GM12878 (cell line): ENCODE results near the gene PSMD10. TPM values are rescaled to one million over a fixed set of nuclear protein-coding genes. Genes with fewer than 3 reads are reported as not detected.

Source experiments
- ATAC-seq: fragments of 200-7000 bp; cut with Tn5 transposase; 3 replicates; pipeline ENCODE4 v1.9.1; 2020; ENCODE audit warnings: mild to moderate bottlenecking, moderate library complexity
- Bru-seq: library from RNA; stranded (reverse); fragments of 400-500 nt; gene quantifications from one replicate; lab custom pipeline; 2021; lab: Mats Ljungman, UMichigan
- BruChase-seq, 2 experiments: library from RNA; stranded (reverse); fragments of 400-500 nt; gene quantifications; one replicate each; lab custom pipeline; 2021; lab: Mats Ljungman, UMichigan
- BruUV-seq: library from RNA; stranded (reverse); fragments of 400-500 nt; replicated peaks from 2 replicates; lab custom pipeline; 2021; lab: Mats Ljungman, UMichigan
- CTCF ChIA-PET: fragments of 300-600 bp; sonication (Branson Sonifier 250); formaldehyde crosslinking; extraction: SDS; loops from one replicate; lab custom pipeline; 2021; ENCODE audit warnings: inconsistent platforms; lab: Yijun Ruan, JAX
- POLR2A ChIA-PET: fragments of 350-600 bp; formaldehyde crosslinking; extraction: SDS; loops from one replicate; lab custom pipeline; 2021; ENCODE audit warnings: inconsistent platforms; lab: Charles Lee
- RAD21 ChIA-PET: fragments of 300-600 bp; sonication (Branson Sonifier 250); formaldehyde crosslinking; loops from one replicate; lab custom pipeline; 2023; ENCODE audit warnings: antibody characterized with exemption; ENCODE audit not compliant: unreplicated experiment; lab: Charles Lee
- SMC1A ChIA-PET: fragments of 300-600 bp; sonication (Branson Sonifier 250); formaldehyde crosslinking; loops from one replicate; lab custom pipeline; 2023; ENCODE audit not compliant: unreplicated experiment, uncharacterized antibody; lab: Charles Lee
- DNase-seq: peaks from one replicate; pipeline ENCODE4 v3.0.0-alpha.2; 2011; ENCODE audit warnings: low read depth, low spot score
- FAIRE-seq: peaks from 3 replicates; lab custom pipeline; 2011; peaks lifted over from hg19 to GRCh38; lab: Jason Lieb, UNC
- H2AFZ ChIP-seq: 2 replicates; pipeline ENCODE4 v1.6.0; 2011; ENCODE audit warnings: low read depth, low read length, control low read depth; ENCODE audit not compliant: control insufficient read depth
- H3K27ac ChIP-seq: 2 replicates; pipeline ENCODE4 v1.5.1; 2011; ENCODE audit warnings: control low read depth; ENCODE audit not compliant: control insufficient read depth, insufficient read depth
- H3K27me3 ChIP-seq, 2 experiments: replicated peaks in 1 of 2; 2 replicates each; pipeline versions ENCODE4 v1.6.0 to v1.6.1; 2011; ENCODE audit warnings: low read length in 1 of 2; ENCODE audit not compliant: control insufficient read depth in 2 of 2, insufficient read depth in 2 of 2
- H3K36me3 ChIP-seq, 2 experiments: 2 replicates each; pipeline ENCODE4 v1.5.1; 2011; ENCODE audit warnings: low read length in 1 of 2; ENCODE audit not compliant: control insufficient read depth in 2 of 2, insufficient read depth in 2 of 2
- H3K4me1 ChIP-seq: 2 replicates; pipeline ENCODE4 v1.6.1; 2011; ENCODE audit warnings: mild to moderate bottlenecking, low read length, moderate library complexity, mixed read lengths; ENCODE audit not compliant: control insufficient read depth, insufficient read depth
- H3K4me2 ChIP-seq: 2 replicates; pipeline ENCODE4 v1.6.0; 2011; ENCODE audit warnings: control low read depth; ENCODE audit not compliant: control insufficient read depth, insufficient read depth
- H3K4me3 ChIP-seq: fragments of 200-600 bp; sonication (generic); 2 replicates; pipeline ENCODE4 v1.5.1; 2016
- H3K79me2 ChIP-seq: 2 replicates; pipeline ENCODE4 v1.6.0; 2011; ENCODE audit warnings: low read length; ENCODE audit not compliant: control insufficient read depth, insufficient read depth
- H3K9ac ChIP-seq: 2 replicates; pipeline ENCODE4 v1.8.0; 2011; ENCODE audit warnings: low read length, control low read depth, mixed read lengths; ENCODE audit not compliant: control insufficient read depth, insufficient read depth
- H3K9me3 ChIP-seq: replicated peaks from 3 replicates; pipeline ENCODE4 v1.5.1; 2011; ENCODE audit warnings: mild to moderate bottlenecking, low read length; ENCODE audit not compliant: control insufficient read depth, insufficient read depth
- H4K20me1 ChIP-seq: 2 replicates; pipeline ENCODE4 v1.6.0; 2011; ENCODE audit not compliant: control insufficient read depth, insufficient read depth
- CBX5 ChIP-seq: sonication (generic); IDR thresholded peaks from 2 replicates; pipeline ENCODE4 v1.6.1; 2016; ENCODE audit warnings: low read depth, moderate library complexity, mild to moderate bottlenecking, inconsistent platforms
- CHD2 ChIP-seq: IDR thresholded peaks from 2 replicates; pipeline ENCODE4 v1.6.1; 2011; ENCODE audit warnings: low read depth, low read length, improper control_type of control experiment, borderline replicate concordance
- E2F4 ChIP-seq: IDR thresholded peaks from 2 replicates; pipeline ENCODE4 v1.6.1; 2012; ENCODE audit warnings: low read depth, low read length, improper control_type of control experiment
- EP300 ChIP-seq, 2 experiments: fragments of 150-350 bp in 1 of 2; IDR thresholded peaks; 2 replicates each; pipeline ENCODE4 v1.6.1; 2011 to 2012; ENCODE audit warnings: low read depth in 2 of 2, low read length in 2 of 2, borderline replicate concordance in 1 of 2, improper control_type of control experiment in 1 of 2, inconsistent platforms in 1 of 2; ENCODE audit not compliant: control insufficient read depth in 1 of 2
- FOXM1 ChIP-seq: IDR thresholded peaks from 2 replicates; pipeline ENCODE4 v1.6.1; 2012; ENCODE audit warnings: low read depth, mild to moderate bottlenecking, inconsistent platforms, low read length, moderate library complexity
- MTA2 ChIP-seq: fragments of 450-650 bp; IDR thresholded peaks from 2 replicates; pipeline ENCODE4 v1.6.1; 2016; ENCODE audit warnings: low read depth, mild to moderate bottlenecking, moderate library complexity
- MYC ChIP-seq: IDR thresholded peaks from 2 replicates; pipeline ENCODE4 v1.6.1; 2011; ENCODE audit warnings: mild to moderate bottlenecking, low read length, moderate library complexity, inconsistent platforms; ENCODE audit not compliant: insufficient read depth, insufficient replicate concordance, insufficient read length, severe bottlenecking
- TARDBP ChIP-seq: IDR thresholded peaks from 2 replicates; pipeline ENCODE4 v1.6.1; 2016; ENCODE audit warnings: borderline replicate concordance
- USF2 ChIP-seq: IDR thresholded peaks from 2 replicates; pipeline ENCODE4 v1.6.1; 2011; ENCODE audit warnings: low read depth, low read length, improper control_type of control experiment, borderline replicate concordance
- ZBTB40 ChIP-seq: fragments of 450-650 bp; IDR thresholded peaks from 2 replicates; pipeline ENCODE4 v1.6.1; 2016; ENCODE audit warnings: mild to moderate bottlenecking, moderate library complexity, borderline replicate concordance
- WGBS: methylation state at CpG from one replicate; pipeline ENCODE4 v1.1.6; 2016; ENCODE audit warnings: low lambda C conversion rate; ENCODE audit not compliant: insufficient replicate concordance, insufficient coverage; ENCODE audit errors: missing lambda C conversion rate; 5-methylcytosine and 5-hydroxymethylcytosine counted together
- in situ Hi-C: fragments of 300-500 bp; cut with MboI; formaldehyde crosslinking; loops from 9 replicates; pipeline ENCODE4 v1.14.3; 2018; ENCODE audit warnings: mixed read lengths
- intact Hi-C: fragments of 100-400 bp; cut with micrococcal nuclease; formaldehyde crosslinking; loops from one replicate; pipeline ENCODE4 v1.14.2; 2022; ENCODE audit not compliant: unreplicated experiment
- long read RNA-seq, 2 experiments: library from polyadenylated mRNA; unstranded; transcript quantifications; one replicate each; pipeline ENCODE4 v2.0.0, GENCODE V29; 2019 to 2020
- polyA minus RNA-seq, 3 experiments: library from RNA; depleted of rRNA, polyadenylated mRNA; stranded (reverse); fragments of >200 nt; gene quantifications; 2 replicates each; pipeline ENCODE4 v1.2.3, GENCODE V29; 2011
- polyA plus RNA-seq, 11 experiments: library from polyadenylated mRNA; depleted of rRNA in 4 of 11; unstranded in 6 of 11; stranded (reverse) in 5 of 11; fragments of >200 nt; fragmentation: Nextera tagmentation in 4 of 11; fragmentation: Illumina TruSeq in 1 of 11; extraction: Ambion mirVana in 4 of 11; extraction: Trizol in 1 of 11; gene quantifications; 1 replicate in 1 of 11; 2 replicates in 10 of 11; pipeline versions ENCODE4 v1.2.1 to v1.2.3, GENCODE V29; 2011 to 2016; ENCODE audit warnings: inconsistent platforms in 2 of 11, missing spikeins in 2 of 11, low read depth in 1 of 11
- total RNA-seq, 4 experiments: library from RNA; depleted of rRNA in 3 of 4; stranded (reverse); fragments of >200 nt in 3 of 4; fragmentation: Illumina TruSeq in 1 of 4; extraction: Trizol in 1 of 4; gene quantifications; 2 replicates each; pipeline versions ENCODE4 v1.2.1 to v1.2.3, GENCODE V29; 2013 to 2021

Gene PSMD10
- total RNA-seq (2013; cell fraction: nucleolus; rRNA removed): 16.3 and 17.1 TPM in 2 replicates
- total RNA-seq (2014; rRNA removed) (50.3 and 60.4 TPM in 2 replicates), total RNA-seq (2014; rRNA removed; fragmentation: Illumina TruSeq; extraction: Trizol) (49.0 and 50.5 TPM in 2 replicates), total RNA-seq (2021) (46.9 and 47.4 TPM in 2 replicates), polyA plus RNA-seq (2011; rRNA removed) (113 and 162 TPM in 2 replicates), polyA plus RNA-seq (2014; fragmentation: Illumina TruSeq; extraction: Trizol) (62.7 and 76.9 TPM in 2 replicates), polyA plus RNA-seq (2014; fragmentation: Nextera tagmentation; extraction: Ambion mirVana) (100 to 1,000 TPM in 1 of 2 experiments, 10 to 100 TPM in 1; 95.4 to 152 TPM), polyA plus RNA-seq (2014; rRNA removed) (37.2 and 47.2 TPM in 2 replicates), polyA plus RNA-seq (2016; fragmentation: Nextera tagmentation; extraction: Ambion mirVana) (100 to 1,000 TPM in 1 of 2 experiments, 10 to 100 TPM in 1; 88.0 to 101 TPM), polyA minus RNA-seq (2011; rRNA and poly(A)+ RNA removed) (32.3 and 50.2 TPM in 2 replicates), Bru-seq, nascent RNA (percentile 80 among the genes with signal in this experiment), BruChase-seq, experiment 1, labeled RNA remaining after a 6-hour chase (percentile 90 among the genes with signal in this experiment), BruChase-seq, experiment 2, labeled RNA remaining after a 2-hour chase (percentile 86 among the genes with signal in this experiment)
- polyA plus RNA-seq (2011; ENCODE audit: low read depth): 57.2 TPM
- 64.6 and 64.9 TPM in 2 replicates for polyA plus RNA-seq (2011; cell fraction: cytosol; rRNA removed)
- polyA plus RNA-seq (2011; cell fraction: nucleus; rRNA removed): 33.6 and 38.0 TPM in 2 replicates
- polyA plus RNA-seq (2012): 49.4 and 50.7 TPM in 2 replicates
- 11.1 and 14.5 TPM in 2 replicates for polyA minus RNA-seq (2011; cell fraction: cytosol; rRNA and poly(A)+ RNA removed)
- 6.2 and 7.8 TPM in 2 replicates for polyA minus RNA-seq (2011; cell fraction: nucleus; rRNA and poly(A)+ RNA removed)
- long read RNA-seq, experiment 1, transcript PSMD10-204 (5 exons, 768 nt): minor isoform, 7 of 82 reads
- long read RNA-seq, experiment 1, transcript PSMD10-201 (5 exons, 1,546 nt): major isoform, 72 of 82 reads
- long read RNA-seq, experiment 1, partial matches to known transcripts: 1 of 82 reads
- long read RNA-seq, experiment 1, other reads (novel, unspliced or antisense): 2 of 82 reads
- long read RNA-seq, experiment 2, transcript PSMD10-201 (5 exons, 1,546 nt): major isoform, 157 of 178 reads
- long read RNA-seq, experiment 2, transcript PSMD10-204 (5 exons, 768 nt): minor isoform, 11 of 178 reads
- long read RNA-seq, experiment 2, partial matches to known transcripts: 1 of 178 reads
- long read RNA-seq, experiment 2, other reads (novel, unspliced or antisense): 9 of 178 reads

DNA sequence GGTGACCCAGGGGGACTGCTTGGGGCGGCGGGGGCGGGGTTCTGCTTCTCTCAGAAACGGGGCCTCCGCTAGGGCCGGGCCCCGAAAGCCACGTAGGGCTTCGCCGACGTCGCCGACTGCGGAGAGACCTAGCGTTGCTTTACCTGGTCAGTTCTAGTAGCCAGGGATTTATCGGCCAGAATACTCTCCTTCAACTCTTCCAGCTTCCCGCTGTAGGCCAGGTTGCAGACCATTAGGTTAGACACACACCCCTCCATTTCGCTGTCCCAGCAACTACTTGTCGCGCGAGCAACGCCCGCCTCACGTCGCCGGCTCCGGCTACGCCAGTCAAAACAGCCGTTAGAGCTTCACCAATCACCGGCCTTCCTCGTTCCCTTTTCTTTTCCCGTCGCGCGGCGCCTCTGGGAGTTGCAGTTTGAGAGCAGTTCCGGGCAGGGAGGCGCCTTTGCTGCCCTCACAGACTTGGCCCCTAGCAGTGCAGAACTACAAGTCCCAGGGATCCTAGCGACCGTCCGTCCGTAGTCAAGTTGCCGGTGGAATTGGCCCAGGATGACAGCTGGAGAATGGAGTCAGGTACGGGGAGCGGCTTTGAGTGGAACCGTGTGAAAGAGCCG lies at the start of gene PSMD10, which contains the start of gene ATG4A:
PSMD10 (minus strand) TSS at position 279 of the 614 bp plus-strand sequence; CDS start at position 257, 22 bp downstream.
ATG4A (plus strand) TSS at position 515 of the 614 bp plus-strand sequence; CDS start at position 564, 49 bp downstream.
- FAIRE-seq: peak; percentile 74
- intact Hi-C loops (no loop called here), in situ Hi-C loops (no loop called here)
- Histone ChIP-seq H3K79me2 (peaks cover 14% of the 10 kb centered on the region), H3K9ac (peak within 1 kb of the TSS; percentile 80), H4K20me1 (no peaks in the 10 kb centered on the region), H3K4me1 (no peaks in the 10 kb centered on the region), H3K4me2 (peak within 1 kb of the TSS; percentile 35; the same call in 1 of the 2 replicates), H3K9me3 (no peaks in the 10 kb centered on the region; the same call in 2 of the 3 replicates), H3K27ac (peak within 1 kb of the TSS; percentile 66), H3K4me3 (peak within 1 kb of the TSS; percentile 78), H3K27me3 (no peaks in the 10 kb centered on the region), H3K36me3 (0 out of 4 replicates have a peak, but pooled peaks cover 0 to 4% of the 10 kb centered on the region in 2 experiments), H2AFZ (peak within 1 kb of the TSS; percentile 77)
- ChIA-PET POLR2A (interaction anchor here (0.9 kb wide), 1 partner anchor 18 kb away, joined by 11 read pairs; no protein-coding TSS in a partner anchor), CTCF (interaction anchor here (1.1 to 1.6 kb wide), 2 partner anchors 47 to 48 kb away, joined by 3 to 4 read pairs; no protein-coding TSS in a partner anchor), SMC1A (interaction anchor here (0.7 to 1.1 kb wide), 3 partner anchors 23 to 1416 kb away, joined by 3 to 4 read pairs (median 3); no protein-coding TSS in a partner anchor), RAD21 (no interaction called here)
- no TSS peak for BruUV-seq
- peak; percentile 71 for DNase-seq
- peak; percentile 97 for ATAC-seq
- 29% methylated on average over 47 of the region's 47 CpGs for WGBS
- TF ChIP-seq CBX5 (no peak), USF2 (no peak), TARDBP (peak; percentile 58; the same call in 1 of the 2 replicates), MTA2 (no peak), ZBTB40 (peak; percentile 87; the same call in 1 of the 2 replicates), FOXM1 (no peak), EP300 (IDR thresholded peaks at IDR 0.05; ENCODE audit: borderline replicate concordance in 1 of 2, control insufficient read depth in 1 of 2, low read depth in 2 of 2, low read length in 2 of 2) (no peak), CHD2 (no peak; the same call in none of the 2 replicates), E2F4 (no peak), MYC (no peak)
